BE2C (cell line): ENCODE data around the gene ACTR5.
"Not testable (repeated sequence)": the region's sequence is repeated elsewhere in the genome, so short reads cannot be mapped to it uniquely, and the experiment has no call there.

Experiments
- DNase-seq: peaks from one replicate; pipeline ENCODE4 v3.0.0-alpha.2; 2020
- H3K27me3 ChIP-seq: fragments of 250-450 bp; sonication (Bioruptor Pico); 2 replicates; pipeline ENCODE4 v1.5.1; 2020; ENCODE audit warnings: mild to moderate bottlenecking
- H3K36me3 ChIP-seq: fragments of 250-450 bp; sonication (Bioruptor Pico); 2 replicates; pipeline ENCODE4 v1.5.1; 2020; ENCODE audit warnings: mild to moderate bottlenecking
- H3K4me1 ChIP-seq: fragments of 250-450 bp; sonication (Bioruptor Pico); 2 replicates; pipeline ENCODE4 v1.5.1; 2020
- H3K4me3 ChIP-seq: 2 replicates; pipeline ENCODE4 v1.5.1; 2011; ENCODE audit warnings: low read depth, low read length
- H3K9me3 ChIP-seq: fragments of 250-450 bp; sonication (Bioruptor Pico); 2 replicates; pipeline ENCODE4 v1.5.1; 2020
- TF ChIP-seq, protein P1 (sequence below): IDR thresholded peaks from 2 replicates; pipeline ENCODE4 v1.5.1; 2012; ENCODE audit warnings: mild to moderate bottlenecking, low read depth, low read length

ACTR5 gene

DNA sequence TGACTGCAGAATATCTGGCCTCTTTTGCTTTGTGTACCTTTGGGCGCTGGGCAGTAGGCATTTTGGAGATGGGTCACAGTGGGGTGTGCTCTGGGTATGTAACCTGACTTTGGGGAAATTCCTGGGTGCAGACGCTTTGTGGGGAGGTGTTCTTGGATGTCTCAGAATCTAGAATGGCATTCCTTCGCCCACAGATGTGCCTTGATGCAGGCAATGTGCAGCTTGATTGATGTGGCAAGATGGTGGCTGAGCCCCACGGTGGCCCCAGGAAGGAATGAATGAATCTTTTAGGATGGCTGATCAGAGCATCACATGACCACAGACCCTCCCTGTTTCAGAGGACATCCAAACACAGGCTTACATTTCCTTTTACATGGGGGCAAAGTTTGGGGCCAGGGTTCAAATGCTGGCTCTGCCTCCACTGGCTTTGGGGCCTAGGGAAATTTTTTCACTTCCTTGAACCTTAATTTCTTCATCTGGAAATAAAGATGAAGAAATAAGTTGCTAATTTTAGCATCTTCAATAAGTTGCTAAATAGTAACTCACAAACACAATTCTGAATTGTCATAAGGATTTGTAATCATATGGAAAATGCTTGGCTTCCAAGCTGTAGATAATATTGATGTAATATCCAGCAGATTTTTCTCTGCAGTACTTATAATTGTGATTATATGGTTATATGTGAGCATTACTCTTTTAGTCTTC is 62.8 kb downstream of the ACTR5 start:
- peaks cover 31% of the 10 kb centered on the region for H3K36me3 ChIP-seq
- DNase-seq = no peak
- TF ChIP-seq, protein P1, sequence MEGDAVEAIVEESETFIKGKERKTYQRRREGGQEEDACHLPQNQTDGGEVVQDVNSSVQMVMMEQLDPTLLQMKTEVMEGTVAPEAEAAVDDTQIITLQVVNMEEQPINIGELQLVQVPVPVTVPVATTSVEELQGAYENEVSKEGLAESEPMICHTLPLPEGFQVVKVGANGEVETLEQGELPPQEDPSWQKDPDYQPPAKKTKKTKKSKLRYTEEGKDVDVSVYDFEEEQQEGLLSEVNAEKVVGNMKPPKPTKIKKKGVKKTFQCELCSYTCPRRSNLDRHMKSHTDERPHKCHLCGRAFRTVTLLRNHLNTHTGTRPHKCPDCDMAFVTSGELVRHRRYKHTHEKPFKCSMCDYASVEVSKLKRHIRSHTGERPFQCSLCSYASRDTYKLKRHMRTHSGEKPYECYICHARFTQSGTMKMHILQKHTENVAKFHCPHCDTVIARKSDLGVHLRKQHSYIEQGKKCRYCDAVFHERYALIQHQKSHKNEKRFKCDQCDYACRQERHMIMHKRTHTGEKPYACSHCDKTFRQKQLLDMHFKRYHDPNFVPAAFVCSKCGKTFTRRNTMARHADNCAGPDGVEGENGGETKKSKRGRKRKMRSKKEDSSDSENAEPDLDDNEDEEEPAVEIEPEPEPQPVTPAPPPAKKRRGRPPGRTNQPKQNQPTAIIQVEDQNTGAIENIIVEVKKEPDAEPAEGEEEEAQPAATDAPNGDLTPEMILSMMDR = no peak
- H3K4me3 ChIP-seq = no peak overlapping the region
- no peaks in the 10 kb centered on the region for H3K27me3 ChIP-seq
- H3K4me1 ChIP-seq = peaks cover 4% of the 10 kb centered on the region
- H3K9me3 ChIP-seq = no peaks in the 10 kb centered on the region

GRCh38 chr20:38811769-38812168 is 63.5 kb downstream of the ACTR5 start:
- DNase-seq = no peak
- Histone ChIP-seq H3K27me3 (no peaks in the 10 kb centered on the region), H3K4me3 (no peak overlapping the region), H3K36me3 (peaks cover 38% of the 10 kb centered on the region), H3K9me3 (no peaks in the 10 kb centered on the region), H3K4me1 (peaks cover 4% of the 10 kb centered on the region)
- TF ChIP-seq, protein P1 = no peak

DNA sequence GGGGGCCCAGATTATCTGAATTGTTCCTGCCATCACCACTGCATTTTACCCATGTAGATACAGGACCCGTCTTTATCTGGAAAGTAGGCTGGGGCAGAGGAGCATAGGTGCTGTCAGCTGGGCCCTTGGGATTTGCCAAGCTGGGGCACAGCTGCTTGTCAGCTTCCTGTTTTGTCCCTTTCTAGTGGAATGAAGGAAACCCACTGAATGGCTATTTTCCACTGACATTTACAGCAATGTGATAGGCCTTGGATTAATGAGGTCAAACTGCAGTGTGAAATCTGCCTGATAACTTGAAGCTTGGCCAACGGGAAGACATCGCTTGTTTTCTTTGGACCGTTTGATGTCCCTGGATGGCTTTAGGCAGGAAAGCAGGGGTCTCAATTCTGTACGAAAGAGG is 63.9 kb downstream of the ACTR5 start:
- H3K27me3 ChIP-seq = no peaks in the 10 kb centered on the region
- H3K4me1 ChIP-seq = peaks cover 4% of the 10 kb centered on the region
- no peak for DNase-seq
- TF ChIP-seq, protein P1 = no peak
- H3K4me3 ChIP-seq = no peak overlapping the region
- H3K36me3 ChIP-seq = peaks cover 42% of the 10 kb centered on the region
- H3K9me3 ChIP-seq = no peaks in the 10 kb centered on the region

- peaks cover 38% of the 10 kb centered on the region for H3K36me3 ChIP-seq
- TF ChIP-seq, protein P1 = no peak
- H3K4me1 ChIP-seq = peaks cover 4% of the 10 kb centered on the region
- no peaks in the 10 kb centered on the region for H3K27me3 ChIP-seq
- no peaks in the 10 kb centered on the region for H3K9me3 ChIP-seq
- no peak for DNase-seq
- no peak overlapping the region for H3K4me3 ChIP-seq
Observed at GRCh38 chr20:38812709-38813573, 64.7 kb downstream of the ACTR5 start.

GRCh38 chr20:38813574-38813962 is 65.3 kb downstream of the ACTR5 start:
- DNase-seq, H3K4me1 ChIP-seq, H3K4me3 ChIP-seq, H3K9me3 ChIP-seq, H3K27me3 ChIP-seq: not testable (repeated sequence)
- peaks cover 38% of the 10 kb centered on the region for H3K36me3 ChIP-seq

DNA sequence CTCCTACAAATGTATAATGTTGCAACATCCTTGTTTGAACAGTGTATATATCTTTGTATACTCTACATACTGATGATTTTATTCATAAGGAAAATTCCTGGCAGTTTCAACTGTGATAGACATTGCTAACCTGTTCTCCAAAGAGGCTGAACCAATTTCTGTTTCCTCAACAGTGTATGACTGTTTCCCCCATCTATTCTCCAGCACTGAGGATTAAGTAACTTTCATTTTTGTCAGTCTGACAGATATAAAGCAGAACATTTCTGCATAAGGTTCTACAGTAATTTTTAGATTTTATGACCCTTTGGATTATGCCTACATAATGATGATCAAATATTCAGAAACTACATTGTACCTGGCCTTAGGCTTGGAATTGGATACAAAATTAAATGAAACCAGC is 67.2 kb downstream of the ACTR5 start:
- TF ChIP-seq, protein P1 = no peak
- Histone ChIP-seq H3K4me3 (no peak overlapping the region), H3K9me3 (no peaks in the 10 kb centered on the region), H3K4me1 (peaks cover 9% of the 10 kb centered on the region), H3K27me3 (no peaks in the 10 kb centered on the region), H3K36me3 (peaks cover 34% of the 10 kb centered on the region)
- no peak for DNase-seq
